HepG2 (cell line): Measurements from ENCODE around the gene LRRC25. TPM values are rescaled to one million over a fixed set of nuclear protein-coding genes. Genes with fewer than 3 reads are reported as not detected.
A peak's percentile ranks its signal among the peaks of the same experiment; 100 is the strongest.

Experiments
- FOXP4 ChIP-seq: sonication (generic); formaldehyde crosslinking; IDR thresholded peaks from 2 replicates; pipeline ENCODE4 v1.4.0; 2020; ENCODE audit warnings: missing genetic modification reagents
- HINFP ChIP-seq: sonication (generic); formaldehyde crosslinking; IDR thresholded peaks from 2 replicates; pipeline ENCODE4 v1.4.0; 2020; ENCODE audit warnings: low read depth, mild to moderate bottlenecking, missing genetic modification reagents
- HNF4A ChIP-seq: sonication (generic); formaldehyde crosslinking; IDR thresholded peaks from 2 replicates; pipeline ENCODE4 v1.4.0; 2020; ENCODE audit warnings: missing genetic modification reagents
- HOXA3 ChIP-seq: sonication (generic); formaldehyde crosslinking; IDR thresholded peaks from 2 replicates; pipeline ENCODE4 v1.5.0; 2020; ENCODE audit warnings: missing genetic modification reagents
- TBL1XR1 ChIP-seq: fragments of 150-350 bp; IDR thresholded peaks from 2 replicates; pipeline ENCODE4 v1.6.1; 2014; ENCODE audit warnings: borderline replicate concordance, low read length; ENCODE audit not compliant: partially characterized antibody
- TEF ChIP-seq: sonication (generic); formaldehyde crosslinking; IDR thresholded peaks from 2 replicates; pipeline ENCODE4 v1.5.0; 2020; ENCODE audit warnings: missing genetic modification reagents
- ZBTB26 ChIP-seq: IDR thresholded peaks from 2 replicates; pipeline ENCODE4 v1.6.1; 2016; ENCODE audit warnings: missing compliant biosample characterization, missing genetic modification reagents, borderline replicate concordance
- ZNF280B ChIP-seq: sonication (generic); formaldehyde crosslinking; IDR thresholded peaks from 2 replicates; pipeline ENCODE4 v1.5.0; 2020; ENCODE audit warnings: missing genetic modification reagents, mild to moderate bottlenecking, borderline replicate concordance
- ZNF318 ChIP-seq: sonication (generic); formaldehyde crosslinking; IDR thresholded peaks from 2 replicates; pipeline ENCODE4 v1.4.0; 2020; ENCODE audit warnings: mild to moderate bottlenecking, missing genetic modification reagents
- ZNF768 ChIP-seq: sonication (generic); formaldehyde crosslinking; IDR thresholded peaks from 2 replicates; pipeline ENCODE4 v1.4.0; 2020; ENCODE audit warnings: missing genetic modification reagents
- ZNF772 ChIP-seq: sonication (generic); formaldehyde crosslinking; IDR thresholded peaks from 2 replicates; pipeline ENCODE4 v1.5.0; 2020; ENCODE audit warnings: mild to moderate bottlenecking, missing genetic modification reagents
- polyA plus RNA-seq, 8 experiments: library from polyadenylated mRNA; depleted of rRNA in 3 of 8; stranded (reverse) in 7 of 8; unstranded in 1 of 8; fragments of >200 nt; fragmentation: Illumina TruSeq in 4 of 8; extraction: Trizol in 4 of 8; gene quantifications; 2 replicates each; pipeline versions ENCODE4 v1.2.1 to v1.2.3, GENCODE V29; 2011 to 2016; ENCODE audit warnings: low read depth in 4 of 8, missing spikeins in 1 of 8, mixed read lengths in 1 of 8; ENCODE audit not compliant: insufficient read depth in 1 of 8
- total RNA-seq, 5 experiments: library from RNA; depleted of rRNA; stranded (reverse); fragments of >200 nt; fragmentation: Illumina TruSeq; extraction: Trizol; gene quantifications; 2 replicates each; pipeline ENCODE4 v1.2.3, GENCODE V29; 2016; ENCODE audit warnings: low read depth in 1 of 5

Gene LRRC25
- total and polyA plus RNA-seq, 2 of the 13 experiments (the other 11 are each of a cell fraction or from before 2014, with no cell fraction given), result 0.13 to 0.53 TPM

- no peak for TF ChIP-seq ZNF318
- peak; percentile 58 for TF ChIP-seq HOXA3
- no peak for TF ChIP-seq HINFP (CRISPR knock-in tag)
- TF ChIP-seq ZNF280B, result peak; percentile 39; the same call in 1 of the 2 replicates
- peak; percentile 88 for TF ChIP-seq ZNF772 (CRISPR knock-in tag)
- peak; percentile 75 for TF ChIP-seq HNF4A (CRISPR knock-in tag)
- peak; percentile 19; the same call in 1 of the 2 replicates for TF ChIP-seq FOXP4 (CRISPR knock-in tag)
- TF ChIP-seq TEF (CRISPR knock-in tag), result no peak
- no peak for TF ChIP-seq TBL1XR1
- no peak for TF ChIP-seq ZNF768
- no peak for TF ChIP-seq ZBTB26
Measured at GRCh38 chr19:18419699-18420460, 22.5 kb upstream of the LRRC25 start (continued).
